Esophagus squamous epithelium (tissue), 5 donors: Measurements from ENCODE around the gene SSC5D. TPM values are rescaled to one million over a fixed set of nuclear protein-coding genes. Genes with fewer than 3 reads are reported as not detected.

Source experiments
- DNase-seq: peaks from one replicate; lab custom pipeline; 2025; lab: John Stamatoyannopoulos, UW
- H3K27ac ChIP-seq, 4 donors: fragments of 200-600 bp; sonication (generic); one replicate each; pipeline ENCODE4 v1.5.1; 2016 to 2019; ENCODE audit warnings: mild to moderate bottlenecking in 1 of 4
- H3K27me3 ChIP-seq, 4 donors: fragments of 200-600 bp; sonication (generic); 1 replicate in 3 of 4; 2 replicates in 1 of 4; pipeline versions ENCODE4 v1.5.1 to v1.6.0; 2017 to 2021; ENCODE audit warnings: antibody characterized with exemption in 1 of 4
- H3K36me3 ChIP-seq, 3 donors: fragments of 200-600 bp; sonication (generic); one replicate each; pipeline ENCODE4 v1.5.1; 2016 to 2019
- H3K4me1 ChIP-seq, 3 donors: fragments of 200-600 bp; sonication (generic); one replicate each; pipeline ENCODE4 v1.5.1; 2017 to 2019
- H3K4me3 ChIP-seq, 4 donors: fragments of 200-600 bp; sonication (generic); 1 replicate in 3 of 4; 2 replicates in 1 of 4; pipeline ENCODE4 v1.5.1; 2016 to 2019; ENCODE audit warnings: mild to moderate bottlenecking in 2 of 4, moderate library complexity in 1 of 4
- H3K9me3 ChIP-seq, 3 donors: fragments of 200-600 bp; sonication (generic); one replicate each; pipeline ENCODE4 v1.5.1; 2016 to 2019
- POLR2A ChIP-seq, 4 donors: fragments of 450-650 bp; IDR thresholded peaks; one replicate each; pipeline ENCODE4 v1.6.1; 2017; ENCODE audit warnings: antibody characterized with exemption in 4 of 4, mild to moderate bottlenecking in 4 of 4, moderate library complexity in 3 of 4
- WGBS, 2 donors: methylation state at CpG; one replicate each; pipeline ENCODE4 v1.1.5; 2018; 5-methylcytosine and 5-hydroxymethylcytosine counted together
- intact Hi-C: fragments of 100-400 bp; cut with DNase I; formaldehyde crosslinking; loops from one replicate; pipeline ENCODE4 v1.15.0; 2022
- total RNA-seq, 4 donors: library from RNA; depleted of rRNA; stranded (reverse); fragments of >200 nt; gene quantifications; one replicate each; pipeline ENCODE4 v1.1.0, GENCODE V29; 2016
- TF ChIP-seq, protein P1 (sequence below), 6 experiments: fragments of 450-650 bp in 4 of 6; fragments of 200-600 bp in 2 of 6; sonication (generic) in 2 of 6; IDR thresholded peaks; one replicate each; pipeline ENCODE4 v1.5.1; 2016 to 2019; ENCODE audit warnings: antibody characterized with exemption in 6 of 6, mild to moderate bottlenecking in 4 of 6, moderate library complexity in 4 of 6
- donor health status: DM: yes; HTN: yes; CAD: no.

SSC5D gene
- total RNA-seq, 4 donors from 2014 or later = 0.40 to 5.0 (median 0.68) TPM

DNA sequence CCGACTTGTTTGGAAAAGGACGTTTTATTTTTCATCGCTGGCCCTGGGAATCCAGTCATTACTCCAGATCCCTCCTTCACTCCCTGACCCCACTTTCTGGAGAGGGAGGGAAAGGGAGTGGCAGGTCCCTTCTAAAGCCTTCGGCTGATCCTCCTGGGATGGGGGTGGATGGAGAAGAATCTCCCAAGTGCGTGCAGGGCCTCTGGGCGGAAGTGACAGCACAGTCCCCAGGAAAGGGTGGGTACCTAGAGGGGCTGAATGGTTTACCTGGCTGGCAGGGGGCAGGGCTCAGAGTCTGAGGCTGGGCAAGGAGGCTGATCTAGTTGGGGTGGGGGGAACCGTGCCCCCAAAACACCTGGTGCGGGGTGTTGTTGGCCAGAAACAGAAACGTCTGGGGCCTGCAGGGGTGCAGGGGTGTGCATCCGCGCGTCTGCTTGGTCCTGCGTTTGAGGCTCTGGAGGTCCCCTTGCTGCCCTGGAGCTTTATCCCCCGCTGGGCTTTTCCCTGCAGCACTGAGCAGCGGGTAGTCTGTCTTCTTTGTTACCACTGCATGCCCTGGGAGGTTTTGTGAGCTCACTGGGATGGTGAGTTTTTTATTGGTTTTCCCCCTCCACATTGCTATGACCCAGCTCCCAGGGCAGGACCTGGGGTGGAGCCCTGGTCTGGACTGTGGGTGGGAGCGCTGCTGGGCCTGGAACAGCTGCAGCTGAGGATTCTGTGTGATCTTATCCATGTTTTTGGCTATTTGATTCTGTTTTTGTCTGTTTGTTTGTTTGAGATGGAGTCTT lies 14.8 kb upstream of the SSC5D start:
- Histone ChIP-seq H3K27ac (peak overlapping the region in 1 of 4 donors; percentile 61), H3K4me1 (peaks cover 18 to 43% (median 23%) of the 10 kb centered on the region in 3 donors), H3K4me3 (no peak overlapping the region), H3K36me3 (no peaks in the 10 kb centered on the region), H3K9me3 (no peaks in the 10 kb centered on the region), H3K27me3 (no peaks in the 10 kb centered on the region)
- DNase-seq = no peak
- intact Hi-C loops = no loop called here
- TF ChIP-seq, protein P1, sequence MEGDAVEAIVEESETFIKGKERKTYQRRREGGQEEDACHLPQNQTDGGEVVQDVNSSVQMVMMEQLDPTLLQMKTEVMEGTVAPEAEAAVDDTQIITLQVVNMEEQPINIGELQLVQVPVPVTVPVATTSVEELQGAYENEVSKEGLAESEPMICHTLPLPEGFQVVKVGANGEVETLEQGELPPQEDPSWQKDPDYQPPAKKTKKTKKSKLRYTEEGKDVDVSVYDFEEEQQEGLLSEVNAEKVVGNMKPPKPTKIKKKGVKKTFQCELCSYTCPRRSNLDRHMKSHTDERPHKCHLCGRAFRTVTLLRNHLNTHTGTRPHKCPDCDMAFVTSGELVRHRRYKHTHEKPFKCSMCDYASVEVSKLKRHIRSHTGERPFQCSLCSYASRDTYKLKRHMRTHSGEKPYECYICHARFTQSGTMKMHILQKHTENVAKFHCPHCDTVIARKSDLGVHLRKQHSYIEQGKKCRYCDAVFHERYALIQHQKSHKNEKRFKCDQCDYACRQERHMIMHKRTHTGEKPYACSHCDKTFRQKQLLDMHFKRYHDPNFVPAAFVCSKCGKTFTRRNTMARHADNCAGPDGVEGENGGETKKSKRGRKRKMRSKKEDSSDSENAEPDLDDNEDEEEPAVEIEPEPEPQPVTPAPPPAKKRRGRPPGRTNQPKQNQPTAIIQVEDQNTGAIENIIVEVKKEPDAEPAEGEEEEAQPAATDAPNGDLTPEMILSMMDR (IDR thresholded peaks at IDR 0.05) = no peak
- no peak for TF ChIP-seq POLR2A (IDR thresholded peaks at IDR 0.05)
- WGBS, 2 donors = 67 to 73% methylated on average over 7 to 9 of the region's 16 CpGs

DNA sequence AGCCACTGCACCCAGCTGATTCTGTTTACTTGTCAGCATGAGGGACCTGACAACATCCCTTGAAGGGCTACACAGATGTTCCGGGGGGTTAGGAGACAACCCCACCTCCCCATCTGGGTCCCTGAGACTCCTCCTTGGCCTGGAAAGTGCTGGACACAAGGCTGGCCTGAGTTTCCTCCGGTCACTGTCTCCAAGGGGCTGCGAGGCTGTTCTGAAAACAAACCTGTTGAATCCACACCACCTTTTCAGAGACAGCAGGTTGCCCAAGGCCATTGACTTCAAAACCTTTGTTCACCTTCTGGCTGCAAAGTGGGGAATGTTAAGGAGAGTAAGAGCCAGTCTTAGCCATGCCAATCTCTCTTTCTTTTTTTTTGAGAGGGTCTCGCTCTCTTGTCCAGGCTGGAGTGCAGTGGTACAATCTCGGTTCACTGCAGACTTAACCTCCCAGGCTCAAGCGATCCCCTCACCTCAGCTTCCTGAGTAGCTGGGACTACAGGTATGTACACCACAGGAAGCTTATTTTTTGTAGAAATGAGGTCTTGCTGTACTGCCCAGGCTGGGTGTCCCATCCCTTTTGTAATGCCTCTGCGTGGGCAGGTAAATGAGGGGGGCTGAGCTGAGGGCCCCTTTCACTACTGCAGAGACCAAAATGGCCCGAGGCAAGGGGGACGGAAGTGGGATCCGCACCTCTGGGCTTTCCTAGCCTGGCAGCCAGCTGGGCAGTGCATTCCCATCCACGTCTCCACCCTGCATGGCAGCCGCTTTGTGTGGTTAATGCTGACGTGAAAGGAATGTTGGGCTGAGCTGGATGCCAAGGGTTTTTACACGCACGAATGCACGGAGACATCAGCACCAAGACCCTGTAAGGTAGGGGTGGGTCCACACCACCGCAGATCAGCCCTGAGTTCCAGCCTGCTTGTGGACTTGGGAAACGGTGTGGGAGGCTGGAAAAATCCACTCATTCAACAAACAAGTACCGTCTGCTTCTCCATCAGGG lies 13.7 kb upstream of the SSC5D start:
- H3K27me3 ChIP-seq = no peaks in the 10 kb centered on the region
- no peak for DNase-seq
- H3K9me3 ChIP-seq = no peaks in the 10 kb centered on the region
- intact Hi-C loops = no loop called here
- peaks cover 18 to 45% (median 23%) of the 10 kb centered on the region in 3 donors for H3K4me1 ChIP-seq
- 46 to 77% methylated on average over 9 to 15 of the region's 19 CpGs for WGBS, 2 donors
- TF ChIP-seq POLR2A (IDR thresholded peaks at IDR 0.05) = no peak
- TF ChIP-seq, protein P1 (IDR thresholded peaks at IDR 0.05) = no peak
- H3K27ac ChIP-seq = peak overlapping the region in 3 of 4 donors; percentile 10 to 99 (median 36)
- H3K4me3 ChIP-seq = no peak overlapping the region
- no peaks in the 10 kb centered on the region for H3K36me3 ChIP-seq

DNA sequence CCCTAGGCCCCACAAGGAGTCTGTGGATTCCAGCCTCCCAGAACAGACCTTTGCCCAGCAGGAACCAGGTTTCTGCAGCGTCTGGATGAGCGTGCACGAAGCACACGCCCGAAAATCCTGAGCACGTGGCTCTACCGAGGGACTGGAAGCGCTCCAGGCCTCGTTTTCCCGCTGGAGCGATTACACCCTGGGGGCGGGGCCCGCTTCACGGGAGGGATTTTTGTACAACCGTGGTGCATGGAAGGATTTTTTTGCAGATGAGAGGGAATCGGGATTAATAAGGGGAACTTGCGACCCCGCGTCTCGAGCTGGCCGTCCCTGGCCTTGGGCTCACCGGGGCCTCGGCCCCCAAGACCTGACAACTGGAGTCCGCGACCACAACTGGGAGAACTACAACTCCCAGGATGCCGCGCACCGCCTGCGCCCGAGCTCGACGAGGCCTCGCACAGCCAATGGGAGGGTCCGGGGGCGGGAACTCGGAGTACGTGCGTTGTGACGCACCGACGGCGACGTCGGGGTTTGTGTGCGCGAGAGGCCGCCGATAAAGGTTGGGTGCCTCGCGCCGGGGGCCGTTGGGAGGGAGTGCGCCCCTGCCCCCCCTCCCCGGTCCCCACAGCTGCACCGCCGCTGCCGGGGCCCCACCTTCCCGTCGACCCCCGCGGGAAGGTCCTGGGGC lies 12.0 kb upstream of the SSC5D start, which contains the start of gene ZNF628:
Gene ZNF628, plus strand, starts transcription at position 518 of the 676 bp plus-strand sequence. CDS start 3,294 bp downstream, outside the sequence.
- H3K4me1 ChIP-seq = peaks cover 18 to 45% (median 23%) of the 10 kb centered on the region in 3 donors
- peaks cover 0 to 6% (median 0%) of the 10 kb centered on the region in 3 donors for H3K36me3 ChIP-seq
- H3K27ac ChIP-seq = peak within 1 kb of the TSS; percentile 91 to 99 (median 98)
- 0% methylated on average over 10 to 12 of the region's 61 CpGs for WGBS, 2 donors
- no peaks in the 10 kb centered on the region for H3K27me3 ChIP-seq
- intact Hi-C loops = no loop called here
- H3K9me3 ChIP-seq = no peaks in the 10 kb centered on the region
- TF ChIP-seq, protein P1 (IDR thresholded peaks at IDR 0.05) = no peak
- TF ChIP-seq POLR2A (IDR thresholded peaks at IDR 0.05) = peak in 3 of 4 donors; percentile 64 to 91 (median 90)
- peak; percentile 90 for DNase-seq
- H3K4me3 ChIP-seq = peak within 1 kb of the TSS; percentile 59 to 90 (median 69)

DNA sequence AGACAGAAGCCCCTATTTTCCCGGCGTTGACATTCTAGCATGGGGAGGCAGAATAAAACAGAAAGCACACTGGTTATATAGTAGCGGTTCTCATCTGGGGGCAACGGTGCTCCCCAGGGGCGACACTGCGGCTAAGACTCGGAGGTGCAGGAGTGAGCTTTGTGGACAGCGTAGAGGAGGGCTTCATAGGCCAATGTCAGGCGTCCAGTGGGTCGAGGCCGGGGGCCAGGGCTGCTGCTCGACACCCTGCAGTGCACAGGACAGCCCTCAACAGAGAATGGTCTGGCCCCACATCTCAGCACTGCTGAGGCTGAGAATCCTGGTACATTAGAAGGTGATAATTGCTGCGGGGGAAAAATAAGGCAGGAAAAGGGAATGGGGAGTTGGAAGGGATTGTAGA lies 10.3 kb upstream of the SSC5D start:
- H3K4me1 ChIP-seq = peaks cover 18 to 45% (median 23%) of the 10 kb centered on the region in 3 donors
- H3K9me3 ChIP-seq = no peaks in the 10 kb centered on the region
- DNase-seq = no peak
- H3K27me3 ChIP-seq = no peaks in the 10 kb centered on the region
- 76% methylated on average over 11 to 13 of the region's 13 CpGs for WGBS, 2 donors
- TF ChIP-seq POLR2A (IDR thresholded peaks at IDR 0.05) = no peak
- TF ChIP-seq, protein P1 (IDR thresholded peaks at IDR 0.05) = no peak
- peaks cover 0 to 23% (median 14%) of the 10 kb centered on the region in 3 donors for H3K36me3 ChIP-seq
- H3K27ac ChIP-seq = no peak overlapping the region
- H3K4me3 ChIP-seq = peak overlapping the region in 2 of 4 donors; percentile 71 to 90
- intact Hi-C loops = no loop called here
